H1 (cell line): ENCODE measurements around the gene ZIC5. TPM values are rescaled to one million over a fixed set of nuclear protein-coding genes. Genes with fewer than 3 reads are reported as not detected.

Source experiments
- ATF3 ChIP-seq: IDR thresholded peaks from 2 replicates; pipeline ENCODE4 v1.6.1; 2011; ENCODE audit warnings: low read depth, mild to moderate bottlenecking, low read length; ENCODE audit not compliant: insufficient read depth
- CBX8 ChIP-seq: fragments of 300-800, 300-1000 bp; sonication (generic); IDR thresholded peaks from 2 replicates; pipeline ENCODE4 v1.7.1; 2016; ENCODE audit warnings: low read depth, low read length, borderline replicate concordance
- CHD7 ChIP-seq: fragments of 300-600 bp; sonication (generic); IDR thresholded peaks from 2 replicates; pipeline ENCODE4 v1.7.1; 2012; ENCODE audit warnings: low read length, moderate library complexity, mild to moderate bottlenecking, inconsistent platforms; ENCODE audit not compliant: insufficient replicate concordance
- CREB1 ChIP-seq: IDR thresholded peaks from 2 replicates; pipeline ENCODE4 v1.6.1; 2012; ENCODE audit warnings: inconsistent platforms
- EP300 ChIP-seq, 2 experiments: IDR thresholded peaks; 1 replicate in 1 of 2; 2 replicates in 1 of 2; pipeline ENCODE4 v1.6.1; 2011 to 2012; ENCODE audit warnings: low read depth in 2 of 2, low read length in 2 of 2, mild to moderate bottlenecking in 2 of 2, borderline replicate concordance in 1 of 2, inconsistent platforms in 1 of 2, moderate library complexity in 1 of 2
- USF2 ChIP-seq: IDR thresholded peaks from 2 replicates; pipeline ENCODE4 v1.6.1; 2011; ENCODE audit warnings: low read length, improper control_type of control experiment
- polyA plus RNA-seq, 7 experiments: library from polyadenylated mRNA; depleted of rRNA in 3 of 7; stranded (reverse) in 5 of 7; unstranded in 2 of 7; fragments of >200 nt in 5 of 7; fragments of 200-250 nt in 2 of 7; gene quantifications; 1 replicate in 5 of 7; 2 replicates in 1 of 7; 4 replicates in 1 of 7; pipeline versions ENCODE4 v1.2.1 to v1.2.3, GENCODE V29; 2011 to 2013; ENCODE audit warnings: missing spikeins in 2 of 7, mixed read lengths in 2 of 7
- total RNA-seq: library from RNA; stranded (reverse); fragmentation: NEBNext Ultra II Directional; extraction: Animal tissue kit (Norgen Biotek cat#: 25700); gene quantifications from 2 replicates; pipeline ENCODE4 v1.2.1, GENCODE V29; 2021

ZIC5 gene
- total and polyA plus RNA-seq, 2 of the 8 experiments (the other 6 are each of a cell fraction or from before 2014, with no cell fraction given): 14.2 to 52.7 TPM

- TF ChIP-seq ATF3: no peak
- no peak for TF ChIP-seq EP300 (IDR thresholded peaks at IDR 0.05; ENCODE audit: borderline replicate concordance in 1 of 2, low read depth in 2 of 2, low read length in 2 of 2)
- TF ChIP-seq CHD7: no peak
- no peak for TF ChIP-seq CBX8
- no peak for TF ChIP-seq USF2
- no peak for TF ChIP-seq CREB1
- TF ChIP-seq, all 59 proteins: peak for 0
These were observed 18.3 kb downstream of the ZIC5 start (continued) for GRCh38 chr13:99953138-99953755.
